HCT116 (cell line): Measurements from ENCODE around the gene IL17D. TPM values are rescaled to one million over a fixed set of nuclear protein-coding genes. Genes with fewer than 3 reads are reported as not detected.

ENCODE experiments used
- ATAC-seq: fragments of 200-7000 bp; cut with Tn5 transposase; 2 replicates; pipeline ENCODE4 v1.9.1; 2020; ENCODE audit warnings: mild to moderate bottlenecking, moderate library complexity
- BruUV-seq: library from RNA; stranded (reverse); fragments of 400-500 nt; replicated peaks from 2 replicates; lab custom pipeline; 2021; lab: Mats Ljungman, UMichigan
- CTCF ChIA-PET: fragments of 300-600 bp; sonication (Branson Sonifier 250); formaldehyde crosslinking; loops from one replicate; lab custom pipeline; 2021; ENCODE audit warnings: antibody characterized with exemption; lab: Charles Lee
- POLR2A ChIA-PET: fragments of 300-600, 350-600 bp; sonication (Branson Sonifier 250); formaldehyde crosslinking; loops from one replicate; lab custom pipeline; 2021; ENCODE audit warnings: antibody characterized with exemption; lab: Charles Lee
- RAD21 ChIA-PET, 2 experiments: fragments of 300-600 bp; sonication (Branson Sonifier 250); formaldehyde crosslinking; loops; one replicate each; lab custom pipeline; 2023; ENCODE audit warnings: low total read pairs in 2 of 2; ENCODE audit not compliant: uncharacterized antibody in 2 of 2, unreplicated experiment in 2 of 2, low non-redundant PET in 1 of 2; lab: Charles Lee
- DNase-seq: peaks from one replicate; pipeline ENCODE4 v3.0.0-alpha.2; 2010; ENCODE audit warnings: low read depth, low spot score
- H2AFZ ChIP-seq: fragments of 200-600 bp; shearing (Covaris generic), sonication (generic); 2 replicates; pipeline ENCODE4 v1.6.1; 2017; ENCODE audit warnings: low read depth, mixed run types, mixed read lengths, antibody characterized with exemption, low read length; ENCODE audit not compliant: poor library complexity, severe bottlenecking
- H3K27ac ChIP-seq: 2 replicates; pipeline ENCODE4 v1.5.1; 2012; ENCODE audit warnings: low read depth, low read length
- H3K27me3 ChIP-seq: fragments of 200-600 bp; sonication (generic); 2 replicates; pipeline ENCODE4 v1.6.1; 2016; ENCODE audit warnings: mixed run types, low read length, mixed read lengths; ENCODE audit not compliant: insufficient read depth
- H3K36me3 ChIP-seq, 2 experiments: fragments of 200-500 bp in 1 of 2; fragments of 200-600 bp in 1 of 2; sonication (Bioruptor generic) in 1 of 2; sonication (generic) in 1 of 2; 2 replicates each; pipeline versions ENCODE4 v1.5.1 to v1.6.1; 2014 to 2016; ENCODE audit warnings: low read length in 2 of 2, inconsistent platforms in 1 of 2, mixed read lengths in 1 of 2, mixed run types in 1 of 2; ENCODE audit not compliant: insufficient read depth in 2 of 2, control insufficient read depth in 1 of 2
- H3K4me1 ChIP-seq, 2 experiments: fragments of 200-600 bp in 1 of 2; sonication (generic) in 1 of 2; 2 replicates each; pipeline versions ENCODE4 v1.5.1 to v1.6.1; 2012 to 2017; ENCODE audit warnings: low read length in 2 of 2, inconsistent platforms in 1 of 2, mild to moderate bottlenecking in 1 of 2, mixed read lengths in 1 of 2, mixed run types in 1 of 2, moderate library complexity in 1 of 2; ENCODE audit not compliant: insufficient read depth in 2 of 2, control insufficient read depth in 1 of 2
- H3K4me2 ChIP-seq: fragments of 200-600 bp; sonication (generic); 2 replicates; pipeline ENCODE4 v1.6.1; 2017; ENCODE audit warnings: mixed run types, low read length, mixed read lengths
- H3K4me3 ChIP-seq, 2 experiments: fragments of 200-600 bp in 1 of 2; sonication (generic) in 1 of 2; replicated peaks in 1 of 2; 2 replicates each; pipeline ENCODE4 v1.5.1; 2011 to 2016; ENCODE audit warnings: low read length in 2 of 2, control low read depth in 1 of 2, low read depth in 1 of 2, mild to moderate bottlenecking in 1 of 2, mixed read lengths in 1 of 2, mixed run types in 1 of 2
- H3K79me2 ChIP-seq: fragments of 200-600 bp; sonication (generic); 2 replicates; pipeline ENCODE4 v1.6.1; 2017; ENCODE audit warnings: mild to moderate bottlenecking, mixed run types, low read length, moderate library complexity, mixed read lengths; ENCODE audit not compliant: insufficient read depth
- H3K9ac ChIP-seq: fragments of 200-600 bp; sonication (generic); 2 replicates; pipeline ENCODE4 v1.6.1; 2016; ENCODE audit warnings: low read length, mixed read lengths
- H3K9me2 ChIP-seq: fragments of 200-600 bp; sonication (generic), shearing (Covaris generic); 2 replicates; pipeline ENCODE4 v1.6.1; 2017; ENCODE audit warnings: mixed run types, mild to moderate bottlenecking, moderate library complexity; ENCODE audit not compliant: insufficient read depth
- H3K9me3 ChIP-seq, 2 experiments: fragments of 200-500 bp in 1 of 2; fragments of 200-600 bp in 1 of 2; sonication (Bioruptor generic) in 1 of 2; sonication (generic) in 1 of 2; 2 replicates each; pipeline ENCODE4 v1.6.1; 2014 to 2017; ENCODE audit warnings: low read length in 2 of 2, mixed read lengths in 2 of 2, inconsistent platforms in 1 of 2, low read depth in 1 of 2, mild to moderate bottlenecking in 1 of 2, mixed run types in 1 of 2, moderate library complexity in 1 of 2; ENCODE audit not compliant: control insufficient read depth in 1 of 2, insufficient read depth in 1 of 2
- H4K20me1 ChIP-seq: fragments of 200-600 bp; sonication (generic), shearing (Covaris generic); 2 replicates; pipeline ENCODE4 v1.6.1; 2017; ENCODE audit warnings: mixed run types, mild to moderate bottlenecking, moderate library complexity; ENCODE audit not compliant: insufficient read depth
- CBX3 ChIP-seq: IDR thresholded peaks from 2 replicates; pipeline ENCODE4 v1.6.1; 2012; ENCODE audit warnings: low read depth
- CEBPB ChIP-seq: IDR thresholded peaks from 2 replicates; pipeline ENCODE4 v1.6.1; 2012; ENCODE audit warnings: low read depth
- EGR1 ChIP-seq: IDR thresholded peaks from 2 replicates; pipeline ENCODE4 v1.6.1; 2012; ENCODE audit warnings: low read depth
- EZH2phosphoT487 ChIP-seq: fragments of 200-600 bp; IDR thresholded peaks from 2 replicates; pipeline ENCODE4 v1.6.1; 2018; ENCODE audit warnings: antibody characterized with exemption, borderline replicate concordance
- FOSL1 ChIP-seq: IDR thresholded peaks from 2 replicates; pipeline ENCODE4 v1.6.1; 2012; ENCODE audit warnings: low read depth
- JUND ChIP-seq: IDR thresholded peaks from 2 replicates; pipeline ENCODE4 v1.6.1; 2012
- POLR2A ChIP-seq: IDR thresholded peaks from 2 replicates; pipeline ENCODE4 v1.7.0; 2011; ENCODE audit warnings: borderline replicate concordance; ENCODE audit not compliant: insufficient read depth, insufficient read length; ENCODE audit errors: extremely low read depth
- POLR2AphosphoS5 ChIP-seq: IDR thresholded peaks from 2 replicates; pipeline ENCODE4 v1.6.1; 2011; ENCODE audit warnings: mild to moderate bottlenecking, low read depth, low read length, moderate library complexity
- REST ChIP-seq: IDR thresholded peaks from 2 replicates; pipeline ENCODE4 v1.6.1; 2012; ENCODE audit warnings: low read depth
- SIN3A ChIP-seq: IDR thresholded peaks from 2 replicates; pipeline ENCODE4 v1.6.1; 2012; ENCODE audit warnings: low read depth
- SP1 ChIP-seq: IDR thresholded peaks from 2 replicates; pipeline ENCODE4 v1.6.1; 2012; ENCODE audit warnings: low read depth
- SRF ChIP-seq: IDR thresholded peaks from 2 replicates; pipeline ENCODE4 v1.6.1; 2012; ENCODE audit warnings: low read depth
- TCF7L2 ChIP-seq: IDR thresholded peaks from 2 replicates; pipeline ENCODE4 v1.7.0; 2011; ENCODE audit warnings: borderline replicate concordance, inconsistent platforms; ENCODE audit not compliant: insufficient read depth, insufficient read length; ENCODE audit errors: extremely low read depth
- YY1 ChIP-seq: IDR thresholded peaks from 2 replicates; pipeline ENCODE4 v1.6.1; 2011; ENCODE audit warnings: low read length, low read depth, moderate library complexity, mild to moderate bottlenecking; ENCODE audit not compliant: insufficient replicate concordance; ENCODE audit errors: extremely low read depth
- ZBTB33 ChIP-seq: IDR thresholded peaks from 2 replicates; pipeline ENCODE4 v1.6.1; 2011; ENCODE audit warnings: mild to moderate bottlenecking, low read length, moderate library complexity; ENCODE audit not compliant: insufficient replicate concordance; ENCODE audit errors: extremely low read depth
- ZFX ChIP-seq: fragments of 450-650 bp; IDR thresholded peaks from 2 replicates; pipeline ENCODE4 v1.6.1; 2017
- ZNF274 ChIP-seq: fragments of 200-500 bp; sonication (Bioruptor generic); IDR thresholded peaks from 2 replicates; pipeline ENCODE4 v1.6.1; 2014; ENCODE audit warnings: mild to moderate bottlenecking, low read depth, low read length, inconsistent platforms
- intact Hi-C: fragments of 100-400 bp; cut with micrococcal nuclease; formaldehyde crosslinking; loops from 2 replicates; pipeline ENCODE4 v1.10.0; 2022
- total RNA-seq: library from RNA; stranded (reverse); gene quantifications from one replicate; pipeline ENCODE4 v1.2.1, GENCODE V29; 2021; ENCODE audit not compliant: unreplicated experiment
- TF ChIP-seq, protein P1 (sequence below), 3 experiments: fragments of 200-600 bp in 1 of 3; sonication (generic) in 1 of 3; IDR thresholded peaks in 2 of 3; conservative IDR thresholded peaks in 1 of 3; 2 replicates each; pipeline ENCODE4 v1.5.1; 2012 to 2017; ENCODE audit warnings: low read depth in 2 of 3, low read length in 2 of 3, antibody characterized with exemption in 1 of 3, borderline replicate concordance in 1 of 3, control low read depth in 1 of 3, mild to moderate bottlenecking in 1 of 3, mixed read lengths in 1 of 3, mixed run types in 1 of 3, moderate library complexity in 1 of 3; ENCODE audit not compliant: insufficient read depth in 1 of 3
- TF ChIP-seq, protein P2 (sequence below): IDR thresholded peaks from 2 replicates; pipeline ENCODE4 v1.6.1; 2012

The IL17D gene
- total RNA-seq, 1 experiment from 2014 or later: 0.25 TPM

GRCh38 chr13:20713014-20713376 lies 9.5 kb downstream of the IL17D start (continued):
- TF ChIP-seq JUND: no peak
- no peak for TF ChIP-seq SIN3A
- TF ChIP-seq POLR2A: no peak
- TF ChIP-seq, all 23 proteins: peak for 0

DNA sequence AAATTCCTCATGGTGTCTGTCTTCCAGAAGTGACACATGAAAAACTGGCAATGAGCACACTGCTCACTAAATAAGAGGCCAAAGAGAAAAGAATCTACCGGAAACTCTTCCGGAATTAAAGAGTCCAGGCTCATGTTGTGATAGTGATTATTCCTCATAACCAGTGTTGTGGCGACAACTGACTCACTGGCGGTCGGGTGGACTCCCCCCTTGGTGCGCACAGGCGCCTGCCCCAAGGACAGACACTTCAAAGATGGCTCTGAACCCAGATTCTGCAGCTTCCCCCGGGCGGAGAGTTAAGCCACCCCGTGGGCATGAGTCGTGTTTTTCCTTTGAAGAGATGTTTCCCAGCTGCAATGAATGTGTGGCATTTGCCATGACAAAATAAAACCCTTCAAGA lies 10.3 kb downstream of the IL17D start:
- intact Hi-C loops: loop anchor here (2.0 to 5.0 kb wide), 2 partner anchors 211 to 216 kb away; no protein-coding TSS in a partner anchor
- H3K4me3 ChIP-seq: no peak overlapping the region
- no peak for ATAC-seq
- no peak overlapping the region for H3K27ac ChIP-seq
- ChIA-PET CTCF (no interaction called here), POLR2A (no interaction called here), RAD21 (no interaction called here)
- H3K4me1 ChIP-seq: peaks cover 0 to 23% of the 10 kb centered on the region in 2 experiments; a peak in 3 of 4 replicates
- H4K20me1 ChIP-seq: no peaks in the 10 kb centered on the region
- no peaks in the 10 kb centered on the region for H3K79me2 ChIP-seq
- H3K9me3 ChIP-seq: no peaks in the 10 kb centered on the region
- no peaks in the 10 kb centered on the region for H3K27me3 ChIP-seq
- BruUV-seq: no TSS peak
- TF ChIP-seq REST (no peak), EGR1 (no peak), CBX3 (no peak), SRF (no peak), ZBTB33 (no peak), FOSL1 (no peak), POLR2AphosphoS5 (no peak), SIN3A (no peak), YY1 (no peak), POLR2A (no peak), ZNF274 (no peak), EZH2phosphoT487 (no peak), TCF7L2 (no peak), ZFX (no peak), CEBPB (no peak), SP1 (no peak)
- TF ChIP-seq, protein P1, sequence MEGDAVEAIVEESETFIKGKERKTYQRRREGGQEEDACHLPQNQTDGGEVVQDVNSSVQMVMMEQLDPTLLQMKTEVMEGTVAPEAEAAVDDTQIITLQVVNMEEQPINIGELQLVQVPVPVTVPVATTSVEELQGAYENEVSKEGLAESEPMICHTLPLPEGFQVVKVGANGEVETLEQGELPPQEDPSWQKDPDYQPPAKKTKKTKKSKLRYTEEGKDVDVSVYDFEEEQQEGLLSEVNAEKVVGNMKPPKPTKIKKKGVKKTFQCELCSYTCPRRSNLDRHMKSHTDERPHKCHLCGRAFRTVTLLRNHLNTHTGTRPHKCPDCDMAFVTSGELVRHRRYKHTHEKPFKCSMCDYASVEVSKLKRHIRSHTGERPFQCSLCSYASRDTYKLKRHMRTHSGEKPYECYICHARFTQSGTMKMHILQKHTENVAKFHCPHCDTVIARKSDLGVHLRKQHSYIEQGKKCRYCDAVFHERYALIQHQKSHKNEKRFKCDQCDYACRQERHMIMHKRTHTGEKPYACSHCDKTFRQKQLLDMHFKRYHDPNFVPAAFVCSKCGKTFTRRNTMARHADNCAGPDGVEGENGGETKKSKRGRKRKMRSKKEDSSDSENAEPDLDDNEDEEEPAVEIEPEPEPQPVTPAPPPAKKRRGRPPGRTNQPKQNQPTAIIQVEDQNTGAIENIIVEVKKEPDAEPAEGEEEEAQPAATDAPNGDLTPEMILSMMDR (IDR thresholded peaks at IDR 0.05 in 2 of 3, conservative IDR thresholded peaks at IDR 0.05 in 1 of 3; ENCODE audit: borderline replicate concordance in 1 of 3, insufficient read depth in 1 of 3, low read depth in 2 of 3, low read length in 2 of 3): no peak
- TF ChIP-seq, protein P2, sequence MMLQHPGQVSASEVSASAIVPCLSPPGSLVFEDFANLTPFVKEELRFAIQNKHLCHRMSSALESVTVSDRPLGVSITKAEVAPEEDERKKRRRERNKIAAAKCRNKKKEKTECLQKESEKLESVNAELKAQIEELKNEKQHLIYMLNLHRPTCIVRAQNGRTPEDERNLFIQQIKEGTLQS: no peak
- H3K9ac ChIP-seq: no peak overlapping the region
- H2AFZ ChIP-seq: peak overlapping the region; percentile 99
- H3K9me2 ChIP-seq: no peaks in the 10 kb centered on the region
- 0 out of 2 replicates have a peak overlapping the region, but pooled peaks have one; percentile 5 for H3K4me2 ChIP-seq
- DNase-seq: no peak
- H3K36me3 ChIP-seq: no peaks in the 10 kb centered on the region
